Osteoblast (primary cell): ENCODE results near the gene CRAMP1. TPM values are rescaled to one million over a fixed set of nuclear protein-coding genes. Genes with fewer than 3 reads are reported as not detected.
A peak's percentile ranks its signal among the peaks of the same experiment; 100 is the strongest.

Experiments used
- DNase-seq: peaks from one replicate; pipeline ENCODE4 v3.0.0; 2011; ENCODE audit warnings: low spot score, mixed read lengths; ENCODE audit not compliant: insufficient read length; ENCODE audit errors: missing footprints
- H2AFZ ChIP-seq: 2 replicates; pipeline ENCODE4 v1.6.0; 2011; ENCODE audit warnings: mild to moderate bottlenecking, low read length
- H3K27ac ChIP-seq: 2 replicates; pipeline ENCODE4 v1.5.1; 2011; ENCODE audit warnings: mild to moderate bottlenecking, low read depth, low read length, moderate library complexity
- H3K27me3 ChIP-seq: 2 replicates; pipeline ENCODE4 v1.6.0; 2012; ENCODE audit warnings: mild to moderate bottlenecking, control low read depth, inconsistent platforms, low read length, moderate library complexity; ENCODE audit not compliant: insufficient read depth
- H3K36me3 ChIP-seq: 2 replicates; pipeline ENCODE4 v1.5.1; 2011; ENCODE audit warnings: mild to moderate bottlenecking, low read length, control low read depth, moderate library complexity; ENCODE audit not compliant: insufficient read depth
- H3K4me1 ChIP-seq: 2 replicates; pipeline ENCODE4 v1.5.1; 2011; ENCODE audit warnings: mild to moderate bottlenecking, low read length, control low read depth, moderate library complexity; ENCODE audit not compliant: insufficient read depth
- H3K4me2 ChIP-seq: 2 replicates; pipeline ENCODE4 v1.6.0; 2011; ENCODE audit warnings: mild to moderate bottlenecking, low read length; ENCODE audit not compliant: insufficient read depth
- H3K4me3 ChIP-seq: fragments of 200-600 bp; sonication (generic); 3 replicates; pipeline ENCODE4 v1.5.1; 2012; ENCODE audit warnings: mild to moderate bottlenecking, low read length, inconsistent platforms; ENCODE audit not compliant: insufficient read depth
- H3K79me2 ChIP-seq: 2 replicates; pipeline ENCODE4 v1.6.0; 2012; ENCODE audit warnings: mild to moderate bottlenecking, low read length, control low read depth, inconsistent platforms; ENCODE audit not compliant: insufficient read depth
- H3K9me3 ChIP-seq: 2 replicates; pipeline ENCODE4 v1.5.1; 2011; ENCODE audit warnings: low read depth, low read length, control low read depth
- H4K20me1 ChIP-seq: 2 replicates; pipeline ENCODE4 v1.6.0; 2012; ENCODE audit warnings: mild to moderate bottlenecking, low read length, control low read depth; ENCODE audit not compliant: insufficient read depth
- CTCF ChIP-seq: IDR thresholded peaks from 2 replicates; pipeline ENCODE4 v1.5.1; 2011; ENCODE audit warnings: mild to moderate bottlenecking, low read depth, low read length, moderate library complexity; ENCODE audit errors: extremely low read depth
- total RNA-seq: library from RNA; depleted of rRNA; stranded (reverse); fragments of >200 nt; gene quantifications from 2 replicates; pipeline ENCODE4 v1.2.3, GENCODE V29; 2012

The CRAMP1 gene
- total RNA-seq: 9.7 and 11.2 TPM in 2 replicates

- Histone ChIP-seq H2AFZ (peak within 1 kb of the TSS; percentile 91), H3K79me2 (peaks cover 55% of the 10 kb centered on the region), H4K20me1 (peaks cover 23% of the 10 kb centered on the region), H3K27ac (peak within 1 kb of the TSS; percentile 75), H3K4me2 (peak within 1 kb of the TSS; percentile 99), H3K4me3 (peak within 1 kb of the TSS; percentile 93), H3K4me1 (peaks cover 44% of the 10 kb centered on the region), H3K9me3 (no peaks in the 10 kb centered on the region), H3K36me3 (peaks cover 14% of the 10 kb centered on the region), H3K27me3 (no peaks in the 10 kb centered on the region)
- TF ChIP-seq CTCF: no peak
- DNase-seq: peak; percentile 92
These were observed at the start of gene CRAMP1 for GRCh38 chr16:1612320-1613111. CRAMP1 (plus strand) TSS chr16:1612360; CDS start chr16:1614640, 2,280 bp downstream.

- Histone ChIP-seq H3K9me3 (no peaks in the 10 kb centered on the region), H3K79me2 (no peaks in the 10 kb centered on the region), H3K4me1 (no peaks in the 10 kb centered on the region), H3K27me3 (no peaks in the 10 kb centered on the region), H3K36me3 (peaks cover 25% of the 10 kb centered on the region), H3K27ac (no peak overlapping the region), H2AFZ (no peak overlapping the region), H3K4me2 (no peak overlapping the region), H3K4me3 (no peak overlapping the region), H4K20me1 (no peaks in the 10 kb centered on the region)
- TF ChIP-seq CTCF: no peak
- DNase-seq: peak; percentile 82
These were observed 48.4 kb upstream of the CRAMP1 start for GRCh38 chr16:1563786-1564185.

GRCh38 chr16:1564325-1564724 lies 47.8 kb upstream of the CRAMP1 start:
- peak; percentile 81 for DNase-seq
- Histone ChIP-seq H2AFZ (no peak overlapping the region), H3K4me3 (no peak overlapping the region), H3K4me1 (no peaks in the 10 kb centered on the region), H3K27me3 (no peaks in the 10 kb centered on the region), H3K36me3 (peaks cover 20% of the 10 kb centered on the region), H3K79me2 (no peaks in the 10 kb centered on the region), H4K20me1 (no peaks in the 10 kb centered on the region), H3K9me3 (no peaks in the 10 kb centered on the region), H3K4me2 (no peak overlapping the region), H3K27ac (no peak overlapping the region)
- TF ChIP-seq CTCF: peak; percentile 14

GRCh38 chr16:1565083-1565805 lies 46.9 kb upstream of the CRAMP1 start:
- H3K79me2 ChIP-seq: no peaks in the 10 kb centered on the region
- H3K4me3 ChIP-seq: no peak overlapping the region
- no peaks in the 10 kb centered on the region for H3K4me1 ChIP-seq
- DNase-seq: peak; percentile 75
- TF ChIP-seq CTCF: no peak
- H3K36me3 ChIP-seq: peaks cover 15% of the 10 kb centered on the region
- H4K20me1 ChIP-seq: no peaks in the 10 kb centered on the region
- no peak overlapping the region for H3K4me2 ChIP-seq
- H3K27ac ChIP-seq: no peak overlapping the region
- H3K9me3 ChIP-seq: no peaks in the 10 kb centered on the region
- no peaks in the 10 kb centered on the region for H3K27me3 ChIP-seq
- H2AFZ ChIP-seq: no peak overlapping the region
